ENCODE data around the gene TKT. TPM values are rescaled to one million over a fixed set of nuclear protein-coding genes. Genes with fewer than 3 reads are reported as not detected.

TKT gene
- total RNA-seq, 1 experiment from 2014 or later, result 650 TPM

- H2BK20ac ChIP-seq (ENCODE audit: low read depth, low read length, poor library complexity, severe bottlenecking), result no peak overlapping the region
- no peak overlapping the region for H2AK5ac ChIP-seq (ENCODE audit: insufficient read length, low read length)
- Mint-ChIP-seq H3K27ac (peak overlapping the region; percentile 95 to 98 (median 97)), H3K36me3 (ENCODE audit: insufficient read depth in 1 of 3, low read depth in 3 of 3) (peaks cover 26 to 29% (median 29%) of the 10 kb centered on the region in 3 experiments), H3K9me3 (no peaks in the 10 kb centered on the region), H3K4me3 (peak overlapping the region; percentile 92 to 96), H3K4me1 (peaks cover 50 to 64% of the 10 kb centered on the region in 2 experiments), H3K27me3 (ENCODE audit: low read depth) (peaks cover 2% of the 10 kb centered on the region)
- no peak for DNase-seq
- H3K79me2 ChIP-seq (ENCODE audit: insufficient read depth, low read length), result peaks cover 78% of the 10 kb centered on the region
- H2AFZ ChIP-seq (ENCODE audit: low read length), result no peak overlapping the region
- H3K27me3 ChIP-seq (ENCODE audit: insufficient read depth, low read length), result no peaks in the 10 kb centered on the region
- H4K8ac ChIP-seq (replicated peaks; ENCODE audit: insufficient read length, low read depth, low read length), result no peak overlapping the region
- peaks cover 2% of the 10 kb centered on the region for H4K20me1 ChIP-seq (ENCODE audit: control insufficient read depth, insufficient read depth, insufficient read length)
- no peak overlapping the region for H2BK12ac ChIP-seq (ENCODE audit: insufficient read length, low read depth, low read length)
- peaks cover 22% of the 10 kb centered on the region; the same call in 1 of the 2 replicates for H3K4me1 ChIP-seq (ENCODE audit: insufficient read depth, low read length)
- peaks cover 2% of the 10 kb centered on the region for H3K79me1 ChIP-seq (ENCODE audit: insufficient read depth, low read depth, low read length, poor library complexity, severe bottlenecking)
- peak overlapping the region; percentile 92 for H3K4me2 ChIP-seq (ENCODE audit: insufficient read depth, insufficient read length, low read length)
- H2BK5ac ChIP-seq (ENCODE audit: insufficient read length, low read length), result no peak overlapping the region
- no peak overlapping the region for H3K56ac ChIP-seq (ENCODE audit: insufficient read length, low read depth, low read length)
- H3K9me3 ChIP-seq (ENCODE audit: control insufficient read depth, low read depth, low read length), result no peaks in the 10 kb centered on the region
- no peak overlapping the region for H3T11ph ChIP-seq (ENCODE audit: low read length)
- no peak overlapping the region for H4K5ac ChIP-seq (ENCODE audit: insufficient read length, low read depth, low read length)
- no peak overlapping the region for H3K9ac ChIP-seq (ENCODE audit: extremely low read depth, insufficient read length, low read length)
- H2BK120ac ChIP-seq (ENCODE audit: low read depth, low read length, poor library complexity, severe bottlenecking), result no peak overlapping the region
- WGBS (ENCODE audit: extremely low coverage, insufficient read length, low lambda C conversion rate), result no CpG with 5 or more reads among the region's 10 CpGs
- no peak overlapping the region for H3K18ac ChIP-seq (ENCODE audit: insufficient read length, low read depth, low read length)
- no peak overlapping the region for H3K14ac ChIP-seq (ENCODE audit: insufficient read depth, low read length)
- H3K4ac ChIP-seq (ENCODE audit: low read depth, low read length), result no peak overlapping the region
- H3K27ac ChIP-seq (ENCODE audit: insufficient read length, low read depth, low read length), result peak overlapping the region; percentile 77
- H3K23ac ChIP-seq (ENCODE audit: insufficient read length, low read depth, low read length), result no peak overlapping the region
- H2BK15ac ChIP-seq (ENCODE audit: low read depth, low read length), result no peak overlapping the region
- TF ChIP-seq CTCF (conservative IDR thresholded peaks at IDR 0.05), result no peak
- peaks cover 14% of the 10 kb centered on the region for H3K23me2 ChIP-seq (ENCODE audit: insufficient read length, low read depth, low read length, poor library complexity, severe bottlenecking)
- H4K91ac ChIP-seq (ENCODE audit: insufficient read length, low read depth, low read length), result no peak overlapping the region
These were observed 3.5 kb downstream of the TKT start for GRCh38 chr3:53252096-53252946.
